ENCODE data around the gene DSE.

DSE gene

GRCh38 chr6:116450769-116451740 lies 80.3 kb downstream of the DSE start:
- no peaks in the 10 kb centered on the region for H3K9me2 ChIP-seq (replicated peaks; ENCODE audit: insufficient read depth, low read length)
- no peaks in the 10 kb centered on the region for H3K9me3 ChIP-seq (ENCODE audit: insufficient read depth, low read length)
- no peaks in the 10 kb centered on the region for H4K20me1 ChIP-seq (ENCODE audit: low read depth, low read length)
- H3F3A ChIP-seq (ENCODE audit: insufficient read depth), result no peaks in the 10 kb centered on the region
- no peak for TF ChIP-seq EZH2phosphoT487 (conservative IDR thresholded peaks at IDR 0.05; ENCODE audit: low read length)
- TF ChIP-seq, protein P1, sequence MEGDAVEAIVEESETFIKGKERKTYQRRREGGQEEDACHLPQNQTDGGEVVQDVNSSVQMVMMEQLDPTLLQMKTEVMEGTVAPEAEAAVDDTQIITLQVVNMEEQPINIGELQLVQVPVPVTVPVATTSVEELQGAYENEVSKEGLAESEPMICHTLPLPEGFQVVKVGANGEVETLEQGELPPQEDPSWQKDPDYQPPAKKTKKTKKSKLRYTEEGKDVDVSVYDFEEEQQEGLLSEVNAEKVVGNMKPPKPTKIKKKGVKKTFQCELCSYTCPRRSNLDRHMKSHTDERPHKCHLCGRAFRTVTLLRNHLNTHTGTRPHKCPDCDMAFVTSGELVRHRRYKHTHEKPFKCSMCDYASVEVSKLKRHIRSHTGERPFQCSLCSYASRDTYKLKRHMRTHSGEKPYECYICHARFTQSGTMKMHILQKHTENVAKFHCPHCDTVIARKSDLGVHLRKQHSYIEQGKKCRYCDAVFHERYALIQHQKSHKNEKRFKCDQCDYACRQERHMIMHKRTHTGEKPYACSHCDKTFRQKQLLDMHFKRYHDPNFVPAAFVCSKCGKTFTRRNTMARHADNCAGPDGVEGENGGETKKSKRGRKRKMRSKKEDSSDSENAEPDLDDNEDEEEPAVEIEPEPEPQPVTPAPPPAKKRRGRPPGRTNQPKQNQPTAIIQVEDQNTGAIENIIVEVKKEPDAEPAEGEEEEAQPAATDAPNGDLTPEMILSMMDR (IDR thresholded peaks at IDR 0.05; ENCODE audit: insufficient read depth, low read length, poor library complexity, severe bottlenecking), result no peak
- no peak overlapping the region for H2AFZ ChIP-seq (ENCODE audit: low read depth, low read length, severe bottlenecking)
- H3K9ac ChIP-seq (ENCODE audit: low read length), result no peak overlapping the region
- H3K79me2 ChIP-seq (ENCODE audit: insufficient read depth, low read length), result no peaks in the 10 kb centered on the region
- no peak overlapping the region for H3K27ac ChIP-seq (ENCODE audit: low read depth, low read length)
- H3K4me3 ChIP-seq (ENCODE audit: insufficient read depth, low read length, poor library complexity, severe bottlenecking), result no peak overlapping the region
- no peaks in the 10 kb centered on the region for H3K36me3 ChIP-seq (ENCODE audit: low read length)
- no peaks in the 10 kb centered on the region for H3K27me3 ChIP-seq (ENCODE audit: low read length)
- no peak overlapping the region for H3K4me2 ChIP-seq (ENCODE audit: low read depth, low read length, poor library complexity, severe bottlenecking)

DNA sequence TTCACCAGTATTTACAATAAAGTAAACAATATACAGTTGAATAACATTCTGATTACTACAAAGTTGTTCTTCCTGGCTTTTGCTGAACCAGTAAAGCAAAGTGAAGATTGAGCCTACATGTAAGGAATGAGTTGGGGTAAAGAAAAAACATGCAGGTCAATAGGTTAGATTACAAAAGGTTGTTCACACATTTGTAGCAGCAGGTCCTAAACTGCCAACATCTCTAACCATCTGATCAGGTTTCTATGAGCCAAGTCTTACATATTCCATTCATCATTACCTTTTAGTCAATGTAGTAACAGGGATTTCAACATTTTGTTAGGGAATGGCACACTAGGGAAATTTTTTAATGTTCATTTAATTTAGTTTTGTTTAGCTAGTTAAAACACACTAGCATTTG lies 81.2 kb downstream of the DSE start:
- Histone ChIP-seq H4K20me1 (ENCODE audit: low read depth, low read length) (no peaks in the 10 kb centered on the region), H3K36me3 (ENCODE audit: low read length) (no peaks in the 10 kb centered on the region), H3K27me3 (ENCODE audit: low read length) (no peaks in the 10 kb centered on the region), H3K9me3 (ENCODE audit: insufficient read depth, low read length) (no peaks in the 10 kb centered on the region), H3K9ac (ENCODE audit: low read length) (no peak overlapping the region), H3K79me2 (ENCODE audit: insufficient read depth, low read length) (no peaks in the 10 kb centered on the region), H3K9me2 (replicated peaks; ENCODE audit: insufficient read depth, low read length) (no peaks in the 10 kb centered on the region), H3F3A (ENCODE audit: insufficient read depth) (no peaks in the 10 kb centered on the region), H3K27ac (ENCODE audit: low read depth, low read length) (no peak overlapping the region), H3K4me2 (ENCODE audit: low read depth, low read length, poor library complexity, severe bottlenecking) (no peak overlapping the region), H3K4me3 (ENCODE audit: insufficient read depth, low read length, poor library complexity, severe bottlenecking) (no peak overlapping the region), H2AFZ (ENCODE audit: low read depth, low read length, severe bottlenecking) (no peak overlapping the region)
- TF ChIP-seq, protein P1 (IDR thresholded peaks at IDR 0.05; ENCODE audit: insufficient read depth, low read length, poor library complexity, severe bottlenecking), result no peak
- TF ChIP-seq EZH2phosphoT487 (conservative IDR thresholded peaks at IDR 0.05; ENCODE audit: low read length), result no peak

- H3K9me3 ChIP-seq (ENCODE audit: insufficient read depth, low read length), result no peaks in the 10 kb centered on the region
- no peak for TF ChIP-seq EZH2phosphoT487 (conservative IDR thresholded peaks at IDR 0.05; ENCODE audit: low read length)
- TF ChIP-seq, protein P1 (IDR thresholded peaks at IDR 0.05; ENCODE audit: insufficient read depth, low read length, poor library complexity, severe bottlenecking), result no peak
- H3K27me3 ChIP-seq (ENCODE audit: low read length), result no peaks in the 10 kb centered on the region
- H3K4me2 ChIP-seq (ENCODE audit: low read depth, low read length, poor library complexity, severe bottlenecking), result no peak overlapping the region
- no peaks in the 10 kb centered on the region for H3K79me2 ChIP-seq (ENCODE audit: insufficient read depth, low read length)
- no peaks in the 10 kb centered on the region for H3K9me2 ChIP-seq (replicated peaks; ENCODE audit: insufficient read depth, low read length)
- no peak overlapping the region for H3K9ac ChIP-seq (ENCODE audit: low read length)
- H3K4me3 ChIP-seq (ENCODE audit: insufficient read depth, low read length, poor library complexity, severe bottlenecking), result no peak overlapping the region
- H3K36me3 ChIP-seq (ENCODE audit: low read length), result no peaks in the 10 kb centered on the region
- no peak overlapping the region for H2AFZ ChIP-seq (ENCODE audit: low read depth, low read length, severe bottlenecking)
- H3K27ac ChIP-seq (ENCODE audit: low read depth, low read length), result no peak overlapping the region
- H3F3A ChIP-seq (ENCODE audit: insufficient read depth), result no peaks in the 10 kb centered on the region
- H4K20me1 ChIP-seq (ENCODE audit: low read depth, low read length), result no peaks in the 10 kb centered on the region
These were observed 81.8 kb downstream of the DSE start for GRCh38 chr6:116452531-116452930.
